Gastroesophageal sphincter (tissue), 4 donors: Measurements from ENCODE around the gene SETBP1. TPM values are rescaled to one million over a fixed set of nuclear protein-coding genes. Genes with fewer than 3 reads are reported as not detected.

Experiments
- ATAC-seq: fragments of 150-250 bp; one replicate; pipeline ENCODE4 v1.9.1; 2016; ENCODE audit warnings: mild to moderate bottlenecking, moderate library complexity
- H3K27ac ChIP-seq, 4 donors: fragments of 200-600 bp; sonication (generic) in 3 of 4; 1 replicate in 3 of 4; 2 replicates in 1 of 4; pipeline ENCODE4 v1.5.1; 2016 to 2019
- H3K27me3 ChIP-seq: fragments of 200-600 bp; sonication (generic); one replicate; pipeline ENCODE4 v1.5.1; 2019
- H3K36me3 ChIP-seq, 2 donors: fragments of 200-600 bp; sonication (generic); one replicate each; pipeline ENCODE4 v1.5.1; 2019; ENCODE audit warnings: control low read depth in 1 of 2
- H3K4me1 ChIP-seq, 3 donors: fragments of 200-600 bp; sonication (generic); 1 replicate in 2 of 3; 2 replicates in 1 of 3; pipeline ENCODE4 v1.5.1; 2016 to 2019; ENCODE audit warnings: control low read depth in 2 of 3
- H3K4me3 ChIP-seq, 2 donors: fragments of 200-600 bp; sonication (generic); one replicate each; pipeline ENCODE4 v1.5.1; 2019; ENCODE audit warnings: mild to moderate bottlenecking in 1 of 2, moderate library complexity in 1 of 2
- H3K9me3 ChIP-seq, 3 donors: fragments of 200-600 bp; sonication (generic); one replicate each; pipeline ENCODE4 v1.5.1; 2017 to 2019; ENCODE audit warnings: control low read depth in 2 of 3
- EP300 ChIP-seq: sonication (generic); formaldehyde crosslinking; IDR thresholded peaks from one replicate; pipeline ENCODE4 v1.6.1; 2017; ENCODE audit warnings: antibody characterized with exemption, mild to moderate bottlenecking
- POLR2A ChIP-seq, 2 donors: fragments of 450-650 bp; IDR thresholded peaks; one replicate each; pipeline ENCODE4 v1.6.1; 2017; ENCODE audit warnings: antibody characterized with exemption in 2 of 2, mild to moderate bottlenecking in 2 of 2, moderate library complexity in 1 of 2
- POLR2AphosphoS5 ChIP-seq: sonication (generic); formaldehyde crosslinking; IDR thresholded peaks from one replicate; pipeline ENCODE4 v1.6.1; 2017; ENCODE audit warnings: antibody characterized with exemption
- WGBS, 2 donors: methylation state at CpG; one replicate each; pipeline ENCODE4 v1.1.5; 2018; ENCODE audit warnings: low coverage in 1 of 2; 5-methylcytosine and 5-hydroxymethylcytosine counted together
- total RNA-seq, 4 donors: library from RNA; depleted of rRNA; stranded (reverse); fragments of >200 nt; gene quantifications; one replicate each; pipeline ENCODE4 v1.1.0, GENCODE V29; 2016
- TF ChIP-seq, protein P1 (sequence below), 4 experiments: fragments of 200-600 bp in 2 of 4; fragments of 450-650 bp in 2 of 4; sonication (generic) in 1 of 4; IDR thresholded peaks; one replicate each; pipeline ENCODE4 v1.5.1; 2017 to 2019; ENCODE audit warnings: antibody characterized with exemption in 4 of 4, mild to moderate bottlenecking in 2 of 4, moderate library complexity in 2 of 4

The SETBP1 gene
- total RNA-seq, 4 donors from 2014 or later: 42.5 to 87.6 (median 67.8) TPM

GRCh38 chr18:44911773-44912172, 231.1 kb downstream of the SETBP1 start:
- Histone ChIP-seq H3K27me3 (no peaks in the 10 kb centered on the region), H3K9me3 (no peaks in the 10 kb centered on the region), H3K4me1 (peaks cover 1 to 56% (median 6%) of the 10 kb centered on the region in 3 donors), H3K36me3 (no peaks in the 10 kb centered on the region), H3K27ac (no peak overlapping the region), H3K4me3 (no peak overlapping the region)
- WGBS, 2 donors: 85 to 100% methylated on average over 1 to 2 of the region's 3 CpGs
- no peak for ATAC-seq
- TF ChIP-seq EP300 (no peak), POLR2A (IDR thresholded peaks at IDR 0.05) (no peak), POLR2AphosphoS5 (no peak)
- TF ChIP-seq, protein P1, sequence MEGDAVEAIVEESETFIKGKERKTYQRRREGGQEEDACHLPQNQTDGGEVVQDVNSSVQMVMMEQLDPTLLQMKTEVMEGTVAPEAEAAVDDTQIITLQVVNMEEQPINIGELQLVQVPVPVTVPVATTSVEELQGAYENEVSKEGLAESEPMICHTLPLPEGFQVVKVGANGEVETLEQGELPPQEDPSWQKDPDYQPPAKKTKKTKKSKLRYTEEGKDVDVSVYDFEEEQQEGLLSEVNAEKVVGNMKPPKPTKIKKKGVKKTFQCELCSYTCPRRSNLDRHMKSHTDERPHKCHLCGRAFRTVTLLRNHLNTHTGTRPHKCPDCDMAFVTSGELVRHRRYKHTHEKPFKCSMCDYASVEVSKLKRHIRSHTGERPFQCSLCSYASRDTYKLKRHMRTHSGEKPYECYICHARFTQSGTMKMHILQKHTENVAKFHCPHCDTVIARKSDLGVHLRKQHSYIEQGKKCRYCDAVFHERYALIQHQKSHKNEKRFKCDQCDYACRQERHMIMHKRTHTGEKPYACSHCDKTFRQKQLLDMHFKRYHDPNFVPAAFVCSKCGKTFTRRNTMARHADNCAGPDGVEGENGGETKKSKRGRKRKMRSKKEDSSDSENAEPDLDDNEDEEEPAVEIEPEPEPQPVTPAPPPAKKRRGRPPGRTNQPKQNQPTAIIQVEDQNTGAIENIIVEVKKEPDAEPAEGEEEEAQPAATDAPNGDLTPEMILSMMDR (IDR thresholded peaks at IDR 0.05): no peak

DNA sequence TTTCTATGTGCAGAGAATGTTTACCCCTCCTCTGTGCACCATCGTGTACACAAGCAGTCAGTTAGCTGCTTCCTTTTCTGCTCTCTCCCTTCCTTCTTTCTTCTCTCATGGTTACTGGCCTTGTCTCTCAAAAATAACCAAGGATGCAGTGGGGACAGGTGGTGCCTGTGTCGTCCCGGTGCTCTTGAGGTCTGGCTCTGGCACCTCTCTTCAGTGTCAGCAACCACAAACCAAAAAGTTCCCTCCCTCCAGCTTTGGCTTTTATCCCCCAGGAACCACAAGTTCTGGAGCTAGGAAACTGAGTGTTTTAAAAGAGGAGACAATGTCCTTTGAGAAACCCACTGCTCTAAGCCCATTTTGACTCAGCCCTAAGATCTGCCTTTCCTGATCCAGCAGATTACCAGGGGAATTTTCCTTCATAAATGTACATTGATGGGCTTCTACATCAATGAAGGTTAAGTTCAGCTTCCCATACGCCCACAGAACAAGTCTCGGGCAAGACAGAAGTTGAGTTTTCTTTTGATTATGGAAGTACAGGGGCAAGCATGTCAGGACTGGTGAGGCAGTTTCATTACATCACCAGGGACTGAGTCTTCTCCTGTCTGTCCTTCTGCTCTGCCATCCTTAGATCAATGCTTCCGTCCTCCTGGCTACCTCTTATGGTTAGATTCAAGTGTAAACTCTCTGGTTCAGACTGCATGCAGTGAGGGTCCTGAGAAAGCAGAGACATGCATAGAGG, 232.2 kb downstream of the SETBP1 start:
- ATAC-seq: no peak
- TF ChIP-seq POLR2A (IDR thresholded peaks at IDR 0.05) (no peak), EP300 (no peak), POLR2AphosphoS5 (no peak)
- TF ChIP-seq, protein P1 (IDR thresholded peaks at IDR 0.05): no peak
- Histone ChIP-seq H3K27me3 (no peaks in the 10 kb centered on the region), H3K4me1 (peaks cover 10 to 67% (median 10%) of the 10 kb centered on the region in 3 donors), H3K9me3 (no peaks in the 10 kb centered on the region), H3K36me3 (no peaks in the 10 kb centered on the region), H3K4me3 (no peak overlapping the region), H3K27ac (no peak overlapping the region)
- WGBS, 2 donors: 96% methylated on average over 5 of the region's 6 CpGs; no CpG with 5 or more reads in 1 of the 2 donors

DNA sequence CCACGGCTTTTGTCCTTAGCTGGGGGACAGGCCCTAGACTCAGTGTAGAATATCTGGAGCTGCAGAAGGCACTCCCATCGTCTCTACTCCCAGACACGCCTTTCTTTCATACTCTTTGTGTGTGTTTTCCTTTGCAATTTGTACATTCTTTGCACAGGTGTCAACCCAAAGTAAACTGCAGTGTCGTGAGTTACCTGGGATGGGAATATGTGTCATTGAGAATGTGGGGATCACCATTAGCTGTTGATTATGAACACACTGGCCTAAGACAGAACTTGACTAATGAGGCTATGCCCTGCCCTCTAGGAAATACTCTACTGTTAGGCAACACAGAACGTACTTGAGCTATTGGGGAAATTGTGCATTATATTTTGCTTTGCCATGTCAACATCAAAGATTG, 233.3 kb downstream of the SETBP1 start:
- H3K4me1 ChIP-seq: peaks cover 8 to 72% (median 13%) of the 10 kb centered on the region in 3 donors
- no peaks in the 10 kb centered on the region for H3K36me3 ChIP-seq
- H3K27ac ChIP-seq: no peak overlapping the region
- no peak for ATAC-seq
- H3K4me3 ChIP-seq: no peak overlapping the region
- 70 to 80% methylated on average over 4 of the region's 5 CpGs for WGBS, 2 donors
- no peaks in the 10 kb centered on the region for H3K27me3 ChIP-seq
- H3K9me3 ChIP-seq: no peaks in the 10 kb centered on the region
- TF ChIP-seq, protein P1 (IDR thresholded peaks at IDR 0.05): no peak
- TF ChIP-seq POLR2AphosphoS5 (no peak), POLR2A (IDR thresholded peaks at IDR 0.05) (no peak), EP300 (no peak)

DNA sequence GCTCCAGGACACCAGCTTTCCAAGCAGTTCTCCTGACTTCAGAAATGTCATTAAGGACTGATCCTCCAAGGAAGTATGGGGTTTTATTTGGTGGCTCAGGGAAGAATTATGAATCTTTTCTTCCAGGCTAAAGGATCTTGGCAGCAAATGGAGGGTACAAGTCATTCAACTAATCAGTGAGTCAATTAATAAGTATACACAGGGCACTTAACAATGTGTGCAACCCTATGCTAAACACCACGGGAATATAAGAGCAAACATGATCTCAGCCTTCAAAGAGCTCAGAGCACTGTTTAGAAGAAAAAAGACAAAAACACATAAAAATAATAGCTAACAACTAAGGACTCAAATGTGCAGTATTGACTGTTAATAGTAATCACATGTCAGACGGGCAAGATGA, 234.5 kb downstream of the SETBP1 start:
- Histone ChIP-seq H3K36me3 (no peaks in the 10 kb centered on the region), H3K4me3 (no peak overlapping the region), H3K4me1 (peaks cover 5 to 61% (median 13%) of the 10 kb centered on the region in 3 donors), H3K27me3 (no peaks in the 10 kb centered on the region), H3K9me3 (no peaks in the 10 kb centered on the region), H3K27ac (peak overlapping the region in 3 of 4 donors; percentile 9 to 72 (median 68))
- no peak for ATAC-seq
- 73 to 83% methylated on average over 1 to 2 of the region's 2 CpGs for WGBS, 2 donors
- TF ChIP-seq POLR2AphosphoS5 (no peak), EP300 (no peak), POLR2A (IDR thresholded peaks at IDR 0.05) (no peak)
- TF ChIP-seq, protein P1 (IDR thresholded peaks at IDR 0.05): no peak

GRCh38 chr18:44915661-44916060, 235.0 kb downstream of the SETBP1 start:
- H3K36me3 ChIP-seq: no peaks in the 10 kb centered on the region
- no peaks in the 10 kb centered on the region for H3K9me3 ChIP-seq
- peak; percentile 35 for ATAC-seq
- 76% methylated on average over 1 of the region's 2 CpGs; no CpG with 5 or more reads in 1 of the 2 donors for WGBS, 2 donors
- no peaks in the 10 kb centered on the region for H3K27me3 ChIP-seq
- peaks cover 5 to 61% (median 13%) of the 10 kb centered on the region in 3 donors for H3K4me1 ChIP-seq
- peak overlapping the region in 3 of 4 donors; percentile 9 to 72 (median 68) for H3K27ac ChIP-seq
- TF ChIP-seq POLR2AphosphoS5 (no peak), EP300 (no peak), POLR2A (IDR thresholded peaks at IDR 0.05) (no peak)
- TF ChIP-seq, protein P1 (IDR thresholded peaks at IDR 0.05): no peak
- no peak overlapping the region for H3K4me3 ChIP-seq
